Mesenteric fat pad (tissue), 1 donor: ENCODE data around the gene ENOX2. TPM values are rescaled to one million over a fixed set of nuclear protein-coding genes. Genes with fewer than 3 reads are reported as not detected.
"Not testable (repeated sequence)": the region's sequence is repeated elsewhere in the genome, so short reads cannot be mapped to it uniquely, and the experiment has no call there.

Experiments
- DNase-seq: peaks from one replicate; pipeline ENCODE4 v3.0.0-alpha.2; 2020; ENCODE audit warnings: low spot score
- total RNA-seq: library from RNA; stranded (reverse); fragmentation: NEBNext Ultra II Directional; extraction: Animal tissue kit (Norgen Biotek cat#: 25700); gene quantifications from one replicate; pipeline ENCODE4 v1.2.1, GENCODE V29; 2021
- donor health status: DM: yes; HTN: yes; CAD: no.

ENOX2 gene
- total RNA-seq, 1 donor from 2014 or later, result 15.1 TPM

- DNase-seq, result no peak
Measured at GRCh38 chrX:130758072-130758471, 144.9 kb downstream of the ENOX2 start.

- DNase-seq, result no peak
Measured at GRCh38 chrX:130756233-130756632, 146.8 kb downstream of the ENOX2 start.

- DNase-seq, result no peak
Measured at GRCh38 chrX:130754353-130754752, 148.7 kb downstream of the ENOX2 start.

- DNase-seq, result no peak
Measured at GRCh38 chrX:130746709-130747342, 156.2 kb downstream of the ENOX2 start.

- no peak for DNase-seq
Measured at GRCh38 chrX:130746077-130746476, 156.9 kb downstream of the ENOX2 start.

- DNase-seq, result no peak
Measured at GRCh38 chrX:130741584-130741983, 161.4 kb downstream of the ENOX2 start.

GRCh38 chrX:130741151-130741550, 161.9 kb downstream of the ENOX2 start:
- DNase-seq, result no peak

GRCh38 chrX:130738638-130739195, 164.3 kb downstream of the ENOX2 start:
- DNase-seq, result no peak

GRCh38 chrX:130734713-130735112, 168.3 kb downstream of the ENOX2 start:
- no peak for DNase-seq

GRCh38 chrX:130728208-130728607, 174.8 kb downstream of the ENOX2 start:
- DNase-seq, result no peak

GRCh38 chrX:130726661-130727060, 176.3 kb downstream of the ENOX2 start:
- no peak for DNase-seq

GRCh38 chrX:130725519-130725918, 177.5 kb downstream of the ENOX2 start:
- no peak for DNase-seq

GRCh38 chrX:130719413-130719812, 183.6 kb downstream of the ENOX2 start:
- DNase-seq, result no peak

- no peak for DNase-seq
Measured at GRCh38 chrX:130718137-130718536, 184.9 kb downstream of the ENOX2 start.

GRCh38 chrX:130716781-130717413, 186.1 kb downstream of the ENOX2 start:
- DNase-seq, result no peak

GRCh38 chrX:130716346-130716745, 186.7 kb downstream of the ENOX2 start:
- no peak for DNase-seq

- no peak for DNase-seq
Measured at GRCh38 chrX:130715299-130715698, 187.7 kb downstream of the ENOX2 start.

- DNase-seq, result no peak
Measured at GRCh38 chrX:130714665-130715064, 188.3 kb downstream of the ENOX2 start.

GRCh38 chrX:130714135-130714534, 188.9 kb downstream of the ENOX2 start:
- DNase-seq, result no peak

GRCh38 chrX:130709178-130709577, 193.8 kb downstream of the ENOX2 start:
- DNase-seq, result not testable (repeated sequence)

- no peak for DNase-seq
Measured at GRCh38 chrX:130705591-130705990, 197.4 kb downstream of the ENOX2 start.

- no peak for DNase-seq
Measured at GRCh38 chrX:130704053-130705038, 198.7 kb downstream of the ENOX2 start.
